SIG-M5 (cell line): ENCODE measurements around the gene PLEKHJ1.

Experiments used
- DNase-seq: peaks from one replicate; lab custom pipeline; 2025; lab: John Stamatoyannopoulos, UW

The PLEKHJ1 gene

GRCh38 chr19:2269244-2270156, 33.4 kb upstream of the PLEKHJ1 start:
- DNase-seq, result peak; percentile 52

- no peak for DNase-seq
These were observed 32.7 kb upstream of the PLEKHJ1 start for GRCh38 chr19:2268861-2269243.

- no peak for DNase-seq
These were observed 32.3 kb upstream of the PLEKHJ1 start for GRCh38 chr19:2268480-2268830.

GRCh38 chr19:2266183-2266993, 30.3 kb upstream of the PLEKHJ1 start:
- DNase-seq, result no peak

GRCh38 chr19:2261438-2262172, 25.5 kb upstream of the PLEKHJ1 start:
- no peak for DNase-seq

GRCh38 chr19:2260341-2260805, 24.2 kb upstream of the PLEKHJ1 start:
- DNase-seq, result no peak

- DNase-seq, result no peak
These were observed 23.2 kb upstream of the PLEKHJ1 start for GRCh38 chr19:2259336-2259735.

GRCh38 chr19:2255982-2256685, 20.0 kb upstream of the PLEKHJ1 start, which contains the start of gene JSRP1:
JSRP1 (minus strand) TSS chr19:2256417; CDS start chr19:2255314, 1,103 bp downstream.
- no peak for DNase-seq

GRCh38 chr19:2255112-2255845, 19.1 kb upstream of the PLEKHJ1 start:
- no peak for DNase-seq

- DNase-seq, result no peak
These were observed 18.1 kb upstream of the PLEKHJ1 start for GRCh38 chr19:2254064-2254872.

GRCh38 chr19:2253106-2254063, 17.3 kb upstream of the PLEKHJ1 start:
- no peak for DNase-seq

- no peak for DNase-seq
These were observed 16.6 kb upstream of the PLEKHJ1 start for GRCh38 chr19:2252797-2253105.

- no peak for DNase-seq
These were observed 16.1 kb upstream of the PLEKHJ1 start for GRCh38 chr19:2252055-2252796.

- no peak for DNase-seq
These were observed 15.3 kb upstream of the PLEKHJ1 start for GRCh38 chr19:2251106-2252054.

- no peak for DNase-seq
These were observed 14.6 kb upstream of the PLEKHJ1 start for GRCh38 chr19:2250766-2251105.

GRCh38 chr19:2249880-2250765, 14.0 kb upstream of the PLEKHJ1 start:
- no peak for DNase-seq
